IPS-18a (cell line): ENCODE measurements around the gene CAMK4.

Experiments used
- H3K27ac ChIP-seq: one replicate; pipeline ENCODE4 v1.5.1; 2013; ENCODE audit warnings: low read length
- H3K27me3 ChIP-seq: one replicate; pipeline ENCODE4 v1.6.1; 2013; ENCODE audit warnings: mild to moderate bottlenecking, low read length; ENCODE audit not compliant: control insufficient read depth, insufficient read depth
- H3K36me3 ChIP-seq: one replicate; pipeline ENCODE4 v1.6.1; 2013; ENCODE audit warnings: low read depth, low read length; ENCODE audit not compliant: control insufficient read depth
- H3K4me1 ChIP-seq: one replicate; pipeline ENCODE4 v1.6.1; 2013; ENCODE audit warnings: low read depth, low read length; ENCODE audit not compliant: control insufficient read depth
- H3K4me3 ChIP-seq: one replicate; pipeline ENCODE4 v1.5.1; 2013; ENCODE audit warnings: low read length
- H3K9ac ChIP-seq: one replicate; pipeline ENCODE4 v1.6.1; 2013; ENCODE audit warnings: mild to moderate bottlenecking, low read length, moderate library complexity
- H3K9me3 ChIP-seq: one replicate; pipeline ENCODE4 v1.6.1; 2013; ENCODE audit warnings: low read depth, low read length; ENCODE audit not compliant: control insufficient read depth

Gene CAMK4

DNA sequence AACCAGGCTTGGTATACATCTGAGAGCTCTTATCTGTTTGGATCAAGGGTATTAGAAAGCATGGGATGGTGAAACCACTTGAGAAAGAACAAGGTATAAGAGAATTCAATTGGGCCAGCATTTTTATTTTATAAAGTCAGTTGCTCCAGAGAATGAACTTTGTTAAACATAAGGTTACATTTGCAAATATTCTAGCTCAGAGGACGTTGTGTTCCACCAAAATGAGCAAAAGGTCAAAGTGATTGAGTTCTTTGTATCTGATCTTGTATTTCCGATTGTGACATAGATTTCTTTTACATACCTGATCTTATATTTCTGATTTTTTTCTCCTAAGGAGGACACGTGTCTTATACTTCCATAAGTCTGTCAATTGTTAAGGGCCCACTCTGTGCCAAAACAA lies 296.7 kb downstream of the CAMK4 start:
- Histone ChIP-seq H3K4me3 (no peak overlapping the region), H3K36me3 (no peaks in the 10 kb centered on the region), H3K9ac (no peak overlapping the region), H3K9me3 (no peaks in the 10 kb centered on the region), H3K27ac (no peak overlapping the region), H3K27me3 (no peaks in the 10 kb centered on the region), H3K4me1 (no peaks in the 10 kb centered on the region)

- no peak overlapping the region for H3K27ac ChIP-seq
- no peaks in the 10 kb centered on the region for H3K4me1 ChIP-seq
- H3K9me3 ChIP-seq, result no peaks in the 10 kb centered on the region
- no peak overlapping the region for H3K4me3 ChIP-seq
- H3K27me3 ChIP-seq, result no peaks in the 10 kb centered on the region
- no peaks in the 10 kb centered on the region for H3K36me3 ChIP-seq
- no peak overlapping the region for H3K9ac ChIP-seq
Observed at GRCh38 chr5:111528056-111528455, 303.9 kb downstream of the CAMK4 start.

- no peak overlapping the region for H3K9ac ChIP-seq
- no peak overlapping the region for H3K27ac ChIP-seq
- H3K36me3 ChIP-seq, result no peaks in the 10 kb centered on the region
Observed at GRCh38 chr5:111530298-111530740, 306.1 kb downstream of the CAMK4 start.

DNA sequence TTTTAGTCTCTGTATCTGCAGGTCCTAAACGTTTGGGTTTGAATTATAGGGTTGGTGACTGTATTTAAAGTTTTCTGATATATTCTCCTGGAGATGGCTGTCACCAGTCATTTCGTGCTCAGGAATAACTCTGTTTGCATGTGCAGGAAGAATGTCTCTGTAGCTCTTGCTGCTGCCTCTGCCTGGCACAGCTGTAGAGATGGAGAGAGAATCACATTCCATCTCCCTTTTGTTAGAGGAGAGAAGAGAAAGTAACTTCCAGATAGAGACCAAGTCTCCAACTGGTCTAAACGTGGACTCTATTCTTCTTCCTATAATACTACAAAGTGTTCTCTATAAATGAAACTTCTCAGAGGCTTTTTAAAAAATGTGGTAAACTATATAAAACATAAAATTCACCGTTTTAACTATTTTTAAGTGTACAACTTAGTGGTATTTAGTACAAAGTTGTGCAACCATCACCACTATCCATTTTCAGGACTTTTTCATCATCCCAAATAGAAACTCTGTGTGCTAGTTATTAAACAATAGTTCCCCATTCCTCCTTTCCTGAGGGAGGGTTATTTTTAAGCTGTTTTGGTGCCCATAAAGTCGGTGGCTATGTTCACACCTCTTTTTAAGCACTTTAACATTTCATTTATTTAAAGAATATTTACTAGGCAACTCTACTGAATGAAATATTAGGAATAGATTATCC lies 308.9 kb downstream of the CAMK4 start:
- Histone ChIP-seq H3K9me3 (no peaks in the 10 kb centered on the region), H3K4me1 (no peaks in the 10 kb centered on the region), H3K4me3 (no peak overlapping the region), H3K9ac (no peak overlapping the region), H3K27ac (no peak overlapping the region), H3K36me3 (no peaks in the 10 kb centered on the region), H3K27me3 (no peaks in the 10 kb centered on the region)

More at GRCh38 chr5:111530298-111530740, 306.1 kb downstream of the CAMK4 start:
- no peaks in the 10 kb centered on the region for H3K4me1 ChIP-seq
- H3K27me3 ChIP-seq, result no peaks in the 10 kb centered on the region
- no peak overlapping the region for H3K4me3 ChIP-seq
- H3K9me3 ChIP-seq, result no peaks in the 10 kb centered on the region

- Histone ChIP-seq H3K4me3 (no peak overlapping the region), H3K4me1 (no peaks in the 10 kb centered on the region), H3K27me3 (no peaks in the 10 kb centered on the region), H3K27ac (no peak overlapping the region), H3K9me3 (no peaks in the 10 kb centered on the region), H3K9ac (no peak overlapping the region), H3K36me3 (no peaks in the 10 kb centered on the region)
Observed at GRCh38 chr5:111535879-111536549, 311.8 kb downstream of the CAMK4 start.

- no peak overlapping the region for H3K9ac ChIP-seq
- no peaks in the 10 kb centered on the region for H3K4me1 ChIP-seq
- H3K27me3 ChIP-seq, result no peaks in the 10 kb centered on the region
- no peak overlapping the region for H3K27ac ChIP-seq
- H3K9me3 ChIP-seq, result no peaks in the 10 kb centered on the region
- H3K4me3 ChIP-seq, result no peak overlapping the region
- H3K36me3 ChIP-seq, result no peaks in the 10 kb centered on the region
Observed at GRCh38 chr5:111537141-111538024, 313.2 kb downstream of the CAMK4 start.
